ENCODE data around the gene CDC20B.

GRCh38 chr5:55220433-55221185 is 47.6 kb upstream of the CDC20B start:
- TF ChIP-seq CTCF (IDR thresholded peaks at IDR 0.05) (no peak), POLR2A (IDR thresholded peaks at IDR 0.05) (no peak)

Measured in testis (tissue), 2 donors.